Activated CD8-positive, alpha-beta T cell treated with anti-CD3 and anti-CD28 coated beads, Interleukin-2, amount 10 ng/mL, durations not matched to agents 7 days and 5 days (primary cell): Measurements from ENCODE around the gene XIRP2. TPM values are rescaled to one million over a fixed set of nuclear protein-coding genes. Genes with fewer than 3 reads are reported as not detected.

Experiments used
- ATAC-seq: fragments of 150-1000 bp; cut with Tn5 transposase; one replicate; pipeline ENCODE4 v1.10.0; 2021; ENCODE audit warnings: moderate library complexity
- CTCF ChIA-PET: fragments of 350-600 bp; sonication (Branson Sonifier 250); formaldehyde crosslinking; loops from one replicate; lab custom pipeline; 2021; ENCODE audit warnings: antibody characterized with exemption; lab: Charles Lee
- POLR2A ChIA-PET: fragments of 350-600 bp; sonication (Branson Sonifier 250); formaldehyde crosslinking; loops from one replicate; lab custom pipeline; 2021; ENCODE audit warnings: antibody characterized with exemption; lab: Charles Lee
- DNase-seq: peaks from one replicate; pipeline ENCODE4 v3.0.0-alpha.2; 2020
- H3K27ac Mint-ChIP-seq: one replicate; pipeline ENCODE4 v1.8.0; 2021; ENCODE audit warnings: mild to moderate bottlenecking, mixed read lengths
- H3K27me3 Mint-ChIP-seq: one replicate; pipeline ENCODE4 v1.8.0; 2021; ENCODE audit warnings: low read depth, mixed read lengths
- H3K36me3 Mint-ChIP-seq: one replicate; pipeline ENCODE4 v1.8.0; 2021; ENCODE audit warnings: low read depth, mixed read lengths
- H3K4me1 Mint-ChIP-seq: one replicate; pipeline ENCODE4 v1.8.0; 2021; ENCODE audit warnings: low read depth, mixed read lengths
- H3K4me3 Mint-ChIP-seq: one replicate; pipeline ENCODE4 v1.8.0; 2021; ENCODE audit warnings: mild to moderate bottlenecking, mixed read lengths
- H3K9me3 Mint-ChIP-seq: one replicate; pipeline ENCODE4 v1.8.0; 2022; ENCODE audit warnings: mixed read lengths; ENCODE audit not compliant: insufficient read depth
- total RNA-seq, 2 experiments: library from RNA; stranded (reverse); gene quantifications; one replicate each; pipeline ENCODE4 v1.2.3, GENCODE V29; 2021

Gene XIRP2
- total RNA-seq, 2 experiments from 2014 or later, result not detected

GRCh38 chr2:167122389-167122788, 234.1 kb downstream of the XIRP2 start:
- ChIA-PET POLR2A (no interaction called here), CTCF (no interaction called here)
- DNase-seq, result no peak
- ATAC-seq, result no peak
- H3K27ac Mint-ChIP-seq, result no peak overlapping the region
- H3K4me3 Mint-ChIP-seq, result no peak overlapping the region
- no peaks in the 10 kb centered on the region for H3K27me3 Mint-ChIP-seq
- H3K36me3 Mint-ChIP-seq, result no peaks in the 10 kb centered on the region
- H3K4me1 Mint-ChIP-seq, result no peaks in the 10 kb centered on the region
- no peaks in the 10 kb centered on the region for H3K9me3 Mint-ChIP-seq

DNA sequence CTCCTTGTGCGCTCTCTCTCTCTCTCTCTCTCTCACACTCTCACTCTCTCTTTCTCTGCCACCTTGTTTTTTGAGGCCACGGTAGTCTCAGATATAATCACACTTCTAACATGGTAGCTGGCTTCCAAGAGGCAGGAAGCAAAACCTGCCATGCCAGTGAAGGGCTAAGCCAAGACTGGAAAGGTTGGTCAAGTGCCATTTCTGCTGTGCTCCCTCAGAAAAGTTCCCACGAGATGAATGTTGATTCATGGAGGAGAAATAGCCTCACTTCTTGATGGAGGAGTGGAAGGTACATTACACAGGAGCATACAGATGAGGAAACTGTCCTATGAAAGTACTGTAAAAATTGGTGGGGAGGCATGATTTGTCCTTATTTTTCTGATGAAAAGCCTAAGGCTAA, 237.9 kb downstream of the XIRP2 start:
- no peak overlapping the region for H3K27ac Mint-ChIP-seq
- no peaks in the 10 kb centered on the region for H3K27me3 Mint-ChIP-seq
- no peak overlapping the region for H3K4me3 Mint-ChIP-seq
- H3K9me3 Mint-ChIP-seq, result no peaks in the 10 kb centered on the region
- DNase-seq (no peak), ATAC-seq (no peak)
- no peaks in the 10 kb centered on the region for H3K4me1 Mint-ChIP-seq
- H3K36me3 Mint-ChIP-seq, result no peaks in the 10 kb centered on the region
- ChIA-PET POLR2A (interaction anchor here (0.6 kb wide), 1 partner anchor 26 kb away, joined by 3 read pairs; no protein-coding TSS in a partner anchor), CTCF (no interaction called here)

DNA sequence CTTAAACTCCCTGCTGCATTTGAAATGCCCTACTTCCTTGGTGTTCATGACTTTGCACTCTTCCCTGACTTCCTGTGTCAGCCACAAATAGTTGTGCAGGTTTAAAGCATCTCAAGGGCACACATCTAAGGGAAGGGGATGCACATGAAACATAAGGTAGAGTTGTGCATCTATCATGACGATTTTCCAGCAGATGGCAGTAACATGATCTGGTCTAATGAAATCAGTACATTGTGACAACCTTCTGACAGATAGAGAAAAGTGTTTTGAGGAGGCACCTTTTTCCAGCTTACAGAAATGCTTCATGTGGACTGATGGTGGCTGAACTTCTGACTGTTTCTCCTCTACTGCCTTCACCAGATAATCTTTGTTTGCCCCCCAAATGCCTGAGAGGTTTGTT, 238.9 kb downstream of the XIRP2 start:
- no peak for ATAC-seq
- Mint-ChIP-seq H3K4me1 (no peaks in the 10 kb centered on the region), H3K36me3 (no peaks in the 10 kb centered on the region), H3K27ac (no peak overlapping the region), H3K4me3 (no peak overlapping the region), H3K27me3 (no peaks in the 10 kb centered on the region), H3K9me3 (no peaks in the 10 kb centered on the region)
- POLR2A ChIA-PET, result no interaction called here
- no peak for DNase-seq
- CTCF ChIA-PET, result no interaction called here

DNA sequence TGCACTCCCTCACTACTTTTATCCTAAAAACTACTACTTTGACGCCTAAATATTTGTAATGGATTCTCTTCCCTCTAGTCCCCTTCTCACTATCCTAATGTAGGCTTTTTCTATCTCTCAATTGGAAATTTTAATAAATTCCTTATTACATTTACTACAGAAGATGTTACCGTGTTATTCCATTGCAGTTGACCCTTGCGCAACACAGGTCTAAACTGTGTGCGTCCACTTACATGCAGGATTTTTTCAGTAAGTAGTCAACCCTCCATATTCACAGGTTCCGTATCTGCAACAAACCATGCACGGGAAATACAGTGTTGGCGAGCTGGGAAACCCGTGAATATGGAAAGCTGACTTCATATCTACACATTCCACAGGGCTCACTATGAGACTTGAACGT, 239.8 kb downstream of the XIRP2 start:
- Mint-ChIP-seq H3K4me1 (no peaks in the 10 kb centered on the region), H3K9me3 (no peaks in the 10 kb centered on the region), H3K36me3 (no peaks in the 10 kb centered on the region), H3K27ac (no peak overlapping the region), H3K4me3 (no peak overlapping the region), H3K27me3 (no peaks in the 10 kb centered on the region)
- POLR2A ChIA-PET, result no interaction called here
- ATAC-seq, result no peak
- DNase-seq, result no peak
- CTCF ChIA-PET, result no interaction called here

- H3K4me3 Mint-ChIP-seq, result no peak overlapping the region
- H3K27me3 Mint-ChIP-seq, result no peaks in the 10 kb centered on the region
- no peaks in the 10 kb centered on the region for H3K36me3 Mint-ChIP-seq
- H3K4me1 Mint-ChIP-seq, result no peaks in the 10 kb centered on the region
- CTCF ChIA-PET, result no interaction called here
- POLR2A ChIA-PET, result no interaction called here
- H3K27ac Mint-ChIP-seq, result no peak overlapping the region
- no peak for ATAC-seq
- no peak for DNase-seq
- no peaks in the 10 kb centered on the region for H3K9me3 Mint-ChIP-seq
Measured at GRCh38 chr2:167132066-167132465, 243.8 kb downstream of the XIRP2 start.

GRCh38 chr2:167132906-167133555, 244.8 kb downstream of the XIRP2 start:
- CTCF ChIA-PET, result no interaction called here

GRCh38 chr2:167133614-167134013, 245.3 kb downstream of the XIRP2 start:
- no peaks in the 10 kb centered on the region for H3K4me1 Mint-ChIP-seq
- DNase-seq, result no peak
- POLR2A ChIA-PET, result no interaction called here
- H3K27me3 Mint-ChIP-seq, result no peaks in the 10 kb centered on the region
- no peaks in the 10 kb centered on the region for H3K36me3 Mint-ChIP-seq
- H3K9me3 Mint-ChIP-seq, result no peaks in the 10 kb centered on the region
- CTCF ChIA-PET, result no interaction called here
- no peak overlapping the region for H3K4me3 Mint-ChIP-seq
- no peak for ATAC-seq
- no peak overlapping the region for H3K27ac Mint-ChIP-seq

More at GRCh38 chr2:167132906-167133555, 244.8 kb downstream of the XIRP2 start:
- DNase-seq (no peak), ATAC-seq (no peak)
- Mint-ChIP-seq H3K36me3 (no peaks in the 10 kb centered on the region), H3K27me3 (no peaks in the 10 kb centered on the region), H3K4me1 (no peaks in the 10 kb centered on the region), H3K27ac (no peak overlapping the region), H3K9me3 (no peaks in the 10 kb centered on the region), H3K4me3 (no peak overlapping the region)
- POLR2A ChIA-PET, result no interaction called here

DNA sequence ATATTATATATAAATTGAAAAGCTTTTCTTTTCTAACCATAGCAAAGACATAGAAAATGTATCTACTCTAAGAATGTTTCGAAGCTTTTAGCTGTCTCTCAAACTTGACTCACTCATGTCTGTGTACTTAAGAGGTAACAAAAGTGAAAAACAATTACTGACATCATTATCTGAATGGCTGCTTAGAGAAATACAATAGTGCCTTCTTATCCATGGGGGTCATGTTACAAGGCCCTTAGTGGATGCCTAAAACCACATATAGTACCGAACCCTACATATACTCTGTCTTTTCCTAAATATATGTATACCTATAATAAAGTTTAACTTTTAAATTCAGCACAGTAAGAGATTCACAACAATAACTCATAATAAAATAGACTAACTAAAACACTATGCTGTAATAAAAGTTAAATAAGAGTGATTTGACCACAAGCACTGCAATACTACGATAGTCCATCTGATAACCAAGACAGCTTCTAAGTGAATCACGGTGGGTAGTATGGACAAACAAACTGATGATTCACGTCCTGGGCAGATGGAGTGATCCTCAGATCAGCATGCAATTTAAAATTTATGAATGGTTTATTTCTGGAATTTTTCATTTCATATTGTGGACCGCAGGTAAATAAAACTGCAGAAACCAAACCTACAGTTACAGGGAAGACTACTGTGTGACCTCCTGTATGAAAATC, 246.2 kb downstream of the XIRP2 start:
- POLR2A ChIA-PET, result no interaction called here

GRCh38 chr2:167135706-167136105, 247.4 kb downstream of the XIRP2 start:
- ATAC-seq (no peak), DNase-seq (no peak)
- no peaks in the 10 kb centered on the region for H3K4me1 Mint-ChIP-seq
- no peak overlapping the region for H3K27ac Mint-ChIP-seq
- CTCF ChIA-PET, result no interaction called here
- H3K36me3 Mint-ChIP-seq, result no peaks in the 10 kb centered on the region
- POLR2A ChIA-PET, result no interaction called here
- H3K9me3 Mint-ChIP-seq, result no peaks in the 10 kb centered on the region
- no peaks in the 10 kb centered on the region for H3K27me3 Mint-ChIP-seq
- H3K4me3 Mint-ChIP-seq, result no peak overlapping the region

More for the DNA sequence above, 246.2 kb downstream of the XIRP2 start:
- Mint-ChIP-seq H3K27ac (no peak overlapping the region), H3K4me1 (no peaks in the 10 kb centered on the region), H3K36me3 (no peaks in the 10 kb centered on the region), H3K27me3 (no peaks in the 10 kb centered on the region), H3K9me3 (no peaks in the 10 kb centered on the region), H3K4me3 (no peak overlapping the region)
- no peak for DNase-seq
- CTCF ChIA-PET, result interaction anchor here (0.6 kb wide), 1 partner anchor 44 kb away, joined by 3 read pairs; no protein-coding TSS in a partner anchor
- no peak for ATAC-seq

GRCh38 chr2:167136879-167137596, 248.8 kb downstream of the XIRP2 start:
- H3K9me3 Mint-ChIP-seq, result no peaks in the 10 kb centered on the region
- CTCF ChIA-PET, result no interaction called here
- no peaks in the 10 kb centered on the region for H3K36me3 Mint-ChIP-seq
- no peak for ATAC-seq
- POLR2A ChIA-PET, result no interaction called here
- no peak overlapping the region for H3K4me3 Mint-ChIP-seq
- DNase-seq, result no peak
- no peaks in the 10 kb centered on the region for H3K27me3 Mint-ChIP-seq
- H3K4me1 Mint-ChIP-seq, result no peaks in the 10 kb centered on the region
- no peak overlapping the region for H3K27ac Mint-ChIP-seq

DNA sequence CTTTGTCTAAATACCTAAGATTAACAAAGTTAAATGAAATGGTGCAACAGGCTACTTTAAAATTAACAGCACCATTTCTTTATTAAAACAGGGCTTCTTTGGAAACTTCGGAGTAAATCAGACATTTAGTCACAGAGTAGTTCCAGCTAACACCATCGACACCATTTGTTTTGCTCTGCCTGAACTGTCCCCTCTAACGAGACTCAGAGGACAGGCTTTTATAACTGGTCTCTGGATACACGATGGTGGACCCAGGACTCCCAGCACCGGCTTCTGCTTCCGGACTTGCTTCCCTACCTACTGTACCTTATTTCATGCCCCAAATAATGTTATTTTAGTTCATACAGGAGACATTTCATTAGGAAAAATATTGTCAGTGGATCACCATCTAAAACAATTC, 252.1 kb downstream of the XIRP2 start:
- H3K4me3 Mint-ChIP-seq, result no peak overlapping the region
- no peaks in the 10 kb centered on the region for H3K36me3 Mint-ChIP-seq
- DNase-seq, result no peak
- H3K9me3 Mint-ChIP-seq, result no peaks in the 10 kb centered on the region
- H3K4me1 Mint-ChIP-seq, result no peaks in the 10 kb centered on the region
- no peaks in the 10 kb centered on the region for H3K27me3 Mint-ChIP-seq
- no peak overlapping the region for H3K27ac Mint-ChIP-seq
- ChIA-PET CTCF (interaction anchor here (0.7 kb wide), 1 partner anchor 625 kb away, joined by 4 read pairs; no protein-coding TSS in a partner anchor), POLR2A (no interaction called here)
- ATAC-seq, result no peak

DNA sequence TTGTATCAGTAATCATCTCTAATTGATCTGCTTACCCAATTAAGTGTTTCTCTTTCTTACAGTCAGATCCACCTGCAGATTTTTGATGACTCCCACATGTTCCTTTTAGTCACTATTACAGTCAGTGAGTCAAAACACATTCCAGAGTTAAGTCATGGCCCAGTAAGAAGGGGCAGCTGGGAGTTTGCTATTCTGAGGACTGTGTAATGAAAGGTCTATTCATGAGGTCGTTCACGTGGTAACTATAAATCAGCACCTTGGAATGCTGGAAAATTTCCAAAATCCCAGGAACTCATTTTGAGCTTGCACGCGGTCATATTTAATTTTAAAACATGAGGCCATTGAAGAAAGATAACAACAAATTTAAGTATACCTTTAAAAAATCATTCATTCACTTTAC, 252.5 kb downstream of the XIRP2 start:
- ATAC-seq (no peak), DNase-seq (no peak)
- Mint-ChIP-seq H3K27me3 (no peaks in the 10 kb centered on the region), H3K9me3 (no peaks in the 10 kb centered on the region), H3K27ac (no peak overlapping the region), H3K4me1 (no peaks in the 10 kb centered on the region), H3K4me3 (no peak overlapping the region), H3K36me3 (no peaks in the 10 kb centered on the region)
- CTCF ChIA-PET, result no interaction called here
- POLR2A ChIA-PET, result no interaction called here
